Gastroesophageal sphincter (tissue), 4 donors: Measurements from ENCODE around the gene DHDH. TPM values are rescaled to one million over a fixed set of nuclear protein-coding genes. Genes with fewer than 3 reads are reported as not detected.
A peak's percentile ranks its signal among the peaks of the same experiment; 100 is the strongest.

ENCODE experiments used
- ATAC-seq: fragments of 150-250 bp; one replicate; pipeline ENCODE4 v1.9.1; 2016; ENCODE audit warnings: mild to moderate bottlenecking, moderate library complexity
- H3K27ac ChIP-seq, 4 donors: fragments of 200-600 bp; sonication (generic) in 3 of 4; 1 replicate in 3 of 4; 2 replicates in 1 of 4; pipeline ENCODE4 v1.5.1; 2016 to 2019
- H3K27me3 ChIP-seq: fragments of 200-600 bp; sonication (generic); one replicate; pipeline ENCODE4 v1.5.1; 2019
- H3K36me3 ChIP-seq, 2 donors: fragments of 200-600 bp; sonication (generic); one replicate each; pipeline ENCODE4 v1.5.1; 2019; ENCODE audit warnings: control low read depth in 1 of 2
- H3K4me1 ChIP-seq, 3 donors: fragments of 200-600 bp; sonication (generic); 1 replicate in 2 of 3; 2 replicates in 1 of 3; pipeline ENCODE4 v1.5.1; 2016 to 2019; ENCODE audit warnings: control low read depth in 2 of 3
- H3K4me3 ChIP-seq, 2 donors: fragments of 200-600 bp; sonication (generic); one replicate each; pipeline ENCODE4 v1.5.1; 2019; ENCODE audit warnings: mild to moderate bottlenecking in 1 of 2, moderate library complexity in 1 of 2
- H3K9me3 ChIP-seq, 3 donors: fragments of 200-600 bp; sonication (generic); one replicate each; pipeline ENCODE4 v1.5.1; 2017 to 2019; ENCODE audit warnings: control low read depth in 2 of 3
- EP300 ChIP-seq: sonication (generic); formaldehyde crosslinking; IDR thresholded peaks from one replicate; pipeline ENCODE4 v1.6.1; 2017; ENCODE audit warnings: antibody characterized with exemption, mild to moderate bottlenecking
- POLR2A ChIP-seq, 2 donors: fragments of 450-650 bp; IDR thresholded peaks; one replicate each; pipeline ENCODE4 v1.6.1; 2017; ENCODE audit warnings: antibody characterized with exemption in 2 of 2, mild to moderate bottlenecking in 2 of 2, moderate library complexity in 1 of 2
- POLR2AphosphoS5 ChIP-seq: sonication (generic); formaldehyde crosslinking; IDR thresholded peaks from one replicate; pipeline ENCODE4 v1.6.1; 2017; ENCODE audit warnings: antibody characterized with exemption
- WGBS, 2 donors: methylation state at CpG; one replicate each; pipeline ENCODE4 v1.1.5; 2018; ENCODE audit warnings: low coverage in 1 of 2; 5-methylcytosine and 5-hydroxymethylcytosine counted together
- total RNA-seq, 4 donors: library from RNA; depleted of rRNA; stranded (reverse); fragments of >200 nt; gene quantifications; one replicate each; pipeline ENCODE4 v1.1.0, GENCODE V29; 2016
- TF ChIP-seq, protein P1 (sequence below), 4 experiments: fragments of 200-600 bp in 2 of 4; fragments of 450-650 bp in 2 of 4; sonication (generic) in 1 of 4; IDR thresholded peaks; one replicate each; pipeline ENCODE4 v1.5.1; 2017 to 2019; ENCODE audit warnings: antibody characterized with exemption in 4 of 4, mild to moderate bottlenecking in 2 of 4, moderate library complexity in 2 of 4

Gene DHDH
- total RNA-seq, 4 donors from 2014 or later: 0.81 TPM; not detected in 3

- H3K36me3 ChIP-seq: peaks cover 0 to 12% of the 10 kb centered on the region in 2 donors
- TF ChIP-seq POLR2AphosphoS5 (no peak), POLR2A (IDR thresholded peaks at IDR 0.05) (no peak), EP300 (no peak)
- TF ChIP-seq, protein P1, sequence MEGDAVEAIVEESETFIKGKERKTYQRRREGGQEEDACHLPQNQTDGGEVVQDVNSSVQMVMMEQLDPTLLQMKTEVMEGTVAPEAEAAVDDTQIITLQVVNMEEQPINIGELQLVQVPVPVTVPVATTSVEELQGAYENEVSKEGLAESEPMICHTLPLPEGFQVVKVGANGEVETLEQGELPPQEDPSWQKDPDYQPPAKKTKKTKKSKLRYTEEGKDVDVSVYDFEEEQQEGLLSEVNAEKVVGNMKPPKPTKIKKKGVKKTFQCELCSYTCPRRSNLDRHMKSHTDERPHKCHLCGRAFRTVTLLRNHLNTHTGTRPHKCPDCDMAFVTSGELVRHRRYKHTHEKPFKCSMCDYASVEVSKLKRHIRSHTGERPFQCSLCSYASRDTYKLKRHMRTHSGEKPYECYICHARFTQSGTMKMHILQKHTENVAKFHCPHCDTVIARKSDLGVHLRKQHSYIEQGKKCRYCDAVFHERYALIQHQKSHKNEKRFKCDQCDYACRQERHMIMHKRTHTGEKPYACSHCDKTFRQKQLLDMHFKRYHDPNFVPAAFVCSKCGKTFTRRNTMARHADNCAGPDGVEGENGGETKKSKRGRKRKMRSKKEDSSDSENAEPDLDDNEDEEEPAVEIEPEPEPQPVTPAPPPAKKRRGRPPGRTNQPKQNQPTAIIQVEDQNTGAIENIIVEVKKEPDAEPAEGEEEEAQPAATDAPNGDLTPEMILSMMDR (IDR thresholded peaks at IDR 0.05): no peak
- no peak for ATAC-seq
- peaks cover 0 to 23% (median 8%) of the 10 kb centered on the region in 3 donors for H3K4me1 ChIP-seq
- 67 to 87% methylated on average over 1 to 3 of the region's 4 CpGs for WGBS, 2 donors
- H3K27ac ChIP-seq: peak overlapping the region in 2 of 4 donors; percentile 88 to 92
- H3K9me3 ChIP-seq: no peaks in the 10 kb centered on the region
- H3K27me3 ChIP-seq: no peaks in the 10 kb centered on the region
- H3K4me3 ChIP-seq: no peak overlapping the region
These were observed 19.6 kb downstream of the DHDH start for GRCh38 chr19:48953141-48953540.

- H3K27me3 ChIP-seq: no peaks in the 10 kb centered on the region
- H3K4me3 ChIP-seq: peak overlapping the region; percentile 45 to 94
- peak overlapping the region; percentile 47 to 92 (median 86) for H3K27ac ChIP-seq
- peak; percentile 45 for TF ChIP-seq POLR2AphosphoS5
- TF ChIP-seq, protein P1 (IDR thresholded peaks at IDR 0.05): no peak
- ATAC-seq: no peak
- H3K9me3 ChIP-seq: no peaks in the 10 kb centered on the region
- 10 to 36% methylated on average over 2 to 9 of the region's 11 CpGs for WGBS, 2 donors
- peaks cover 0 to 23% (median 8%) of the 10 kb centered on the region in 3 donors for H3K4me1 ChIP-seq
- peaks cover 0 to 12% of the 10 kb centered on the region in 2 donors for H3K36me3 ChIP-seq
These were observed 20.6 kb downstream of the DHDH start for GRCh38 chr19:48953990-48954594.

DNA sequence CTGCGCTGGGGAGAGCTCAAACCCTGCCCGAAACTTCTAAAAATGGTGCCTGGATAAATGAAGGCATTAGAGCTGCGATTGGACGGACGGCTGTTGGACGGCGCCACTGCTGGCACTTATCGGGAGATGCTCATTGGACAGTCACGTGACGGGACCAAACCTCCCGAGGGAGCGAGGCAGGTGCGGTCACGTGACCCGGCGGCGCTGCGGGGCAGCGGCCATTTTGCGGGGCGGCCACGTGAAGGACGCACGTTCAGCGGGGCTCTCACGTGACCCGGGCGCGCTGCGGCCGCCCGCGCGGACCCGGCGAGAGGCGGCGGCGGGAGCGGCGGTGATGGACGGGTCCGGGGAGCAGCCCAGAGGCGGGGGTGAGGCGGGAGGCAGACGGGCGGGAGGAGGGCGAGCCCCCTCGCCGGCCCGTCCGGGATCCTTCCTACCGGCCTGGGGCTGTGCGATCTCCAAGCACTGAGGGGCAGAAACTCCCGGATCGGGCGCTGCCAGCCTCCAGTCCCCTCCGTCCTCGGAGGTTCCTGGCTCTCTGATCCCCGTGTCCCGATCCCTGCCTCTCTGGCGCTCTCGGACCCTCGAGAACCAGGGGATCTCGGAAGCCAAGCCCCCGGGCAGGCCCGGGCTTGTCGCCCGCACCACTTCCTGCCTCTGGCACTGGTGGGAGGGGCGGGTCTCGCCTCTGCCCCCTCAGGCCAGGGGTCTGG, 21.3 kb downstream of the DHDH start, which contains the start of gene BAX:
Gene BAX, plus strand, starts transcription at position 281 of the 713 bp plus-strand sequence. Its CDS starts 54 bp downstream, at position 335.
- no peak for TF ChIP-seq EP300
- TF ChIP-seq, protein P1 (IDR thresholded peaks at IDR 0.05): peak in 3 of 4 experiments; percentile 5 to 23 (median 6)
- TF ChIP-seq POLR2A (IDR thresholded peaks at IDR 0.05): peak; percentile 72 to 75
- TF ChIP-seq POLR2AphosphoS5: no peak
- 0% methylated on average over 1 to 7 of the region's 71 CpGs for WGBS, 2 donors
- ATAC-seq: peak; percentile 93

GRCh38 chr19:48955308-48955958, 21.9 kb downstream of the DHDH start:
- Histone ChIP-seq H3K27me3 (no peaks in the 10 kb centered on the region), H3K36me3 (peaks cover 0 to 15% of the 10 kb centered on the region in 2 donors), H3K27ac (peak overlapping the region in 3 of 4 donors; percentile 85 to 92 (median 88)), H3K4me1 (peaks cover 0 to 23% (median 8%) of the 10 kb centered on the region in 3 donors), H3K9me3 (no peaks in the 10 kb centered on the region), H3K4me3 (peak overlapping the region; percentile 45 to 94)
- no peak for ATAC-seq
- WGBS, 2 donors: 50 to 72% methylated on average over 3 of the region's 16 CpGs
- TF ChIP-seq POLR2A (IDR thresholded peaks at IDR 0.05) (no peak), EP300 (no peak), POLR2AphosphoS5 (no peak)
- TF ChIP-seq, protein P1 (IDR thresholded peaks at IDR 0.05): no peak

More for the DNA sequence above, 21.3 kb downstream of the DHDH start, which contains the start of gene BAX:
- Histone ChIP-seq H3K27me3 (no peaks in the 10 kb centered on the region), H3K4me3 (peak within 1 kb of the TSS; percentile 45 to 94), H3K4me1 (peaks cover 0 to 23% (median 8%) of the 10 kb centered on the region in 3 donors), H3K9me3 (no peaks in the 10 kb centered on the region), H3K27ac (peak within 1 kb of the TSS; percentile 47 to 92 (median 86)), H3K36me3 (peaks cover 0 to 12% of the 10 kb centered on the region in 2 donors)
